ENCODE data around the gene SEPSECS.

GRCh38 chr4:25128671-25129070 lies 31.6 kb downstream of the SEPSECS start:
- no peak for TF ChIP-seq CTCF (IDR thresholded peaks at IDR 0.05)
- TF ChIP-seq POLR2A (IDR thresholded peaks at IDR 0.05), result no peak

Measured in tibial nerve (tissue), 3 donors.